Right lobe of liver (tissue), 6 donors: ENCODE data around the gene MEF2A. TPM values are rescaled to one million over a fixed set of nuclear protein-coding genes. Genes with fewer than 3 reads are reported as not detected.
"Not testable (repeated sequence)": the region's sequence is repeated elsewhere in the genome, so short reads cannot be mapped to it uniquely, and the experiment has no call there.

Experiments used
- ATAC-seq, 4 donors: fragments of 200-7000 bp; cut with Tn5 transposase; one replicate each; pipeline ENCODE4 v1.9.1; 2020; ENCODE audit warnings: mild to moderate bottlenecking in 4 of 4, moderate library complexity in 4 of 4
- DNase-seq, 3 donors: peaks; one replicate each; pipeline ENCODE4 v3.0.0-alpha.2; 2020
- H3K27ac ChIP-seq, 3 donors: fragments of 200-600 bp; one replicate each; pipeline ENCODE4 v1.8.0; 2022
- H3K27me3 ChIP-seq, 2 donors: fragments of 200-600 bp; one replicate each; pipeline ENCODE4 v1.8.0; 2022
- H3K36me3 ChIP-seq, 4 donors: fragments of 200-600 bp; sonication (generic) in 1 of 4; one replicate each; pipeline versions ENCODE4 v1.5.1 to v1.8.0; 2017 to 2022; ENCODE audit warnings: control low read depth in 1 of 4
- H3K4me1 ChIP-seq, 4 donors: fragments of 200-600 bp; sonication (generic) in 1 of 4; one replicate each; pipeline versions ENCODE4 v1.5.1 to v1.8.0; 2017 to 2022; ENCODE audit warnings: control low read depth in 1 of 4
- H3K4me3 ChIP-seq, 3 donors: fragments of 200-600 bp; one replicate each; pipeline ENCODE4 v1.8.0; 2022
- H3K9me3 ChIP-seq, 4 donors: fragments of 200-600 bp; sonication (generic) in 1 of 4; one replicate each; pipeline versions ENCODE4 v1.5.1 to v1.8.0; 2017 to 2022; ENCODE audit warnings: control low read depth in 1 of 4
- POLR2A ChIP-seq: fragments of 450-650 bp; IDR thresholded peaks from one replicate; pipeline ENCODE4 v1.6.1; 2017; ENCODE audit warnings: antibody characterized with exemption, mild to moderate bottlenecking
- WGBS: methylation state at CpG from one replicate; pipeline ENCODE4 v1.1.6; 2018; ENCODE audit warnings: low coverage, low lambda C conversion rate; ENCODE audit not compliant: insufficient coverage; ENCODE audit errors: missing lambda C conversion rate; 5-methylcytosine and 5-hydroxymethylcytosine counted together
- intact Hi-C, 2 donors: fragments of 100-400 bp; cut with DNase I; formaldehyde crosslinking; loops; one replicate each; pipeline versions ENCODE4 v1.11.2 to v1.14.1; 2022
- total RNA-seq, 6 experiments: library from RNA; depleted of rRNA in 2 of 6; stranded (reverse); fragments of >200 nt in 2 of 6; fragmentation: NEBNext Ultra II Directional in 3 of 6; extraction: Animal tissue kit (Norgen Biotek cat#: 25700) in 3 of 6; gene quantifications; one replicate each; pipeline versions ENCODE4 v1.1.0 to v1.2.4, GENCODE V29; 2016 to 2023
- TF ChIP-seq, protein P1 (sequence below), 4 donors: fragments of 200-600 bp in 3 of 4; fragments of 450-650 bp in 1 of 4; IDR thresholded peaks; one replicate each; pipeline versions ENCODE4 v1.5.1 to v1.8.0; 2016 to 2022; ENCODE audit warnings: antibody characterized with exemption in 4 of 4, mild to moderate bottlenecking in 2 of 4
- donor health status: DM: no; HTN: yes; CAD: no.
- donor health status: DM: no; HTN: no; CAD: no.
- donor health status: DM: no; HTN: no; CAD: no.
- donor health status: DM: no; HTN: yes; CAD: no.
- donor health status: DM: no; HTN: yes; CAD: no.

MEF2A gene
- total RNA-seq, 6 experiments from 2014 or later, result 20.1 to 35.5 (median 25.4) TPM

DNA sequence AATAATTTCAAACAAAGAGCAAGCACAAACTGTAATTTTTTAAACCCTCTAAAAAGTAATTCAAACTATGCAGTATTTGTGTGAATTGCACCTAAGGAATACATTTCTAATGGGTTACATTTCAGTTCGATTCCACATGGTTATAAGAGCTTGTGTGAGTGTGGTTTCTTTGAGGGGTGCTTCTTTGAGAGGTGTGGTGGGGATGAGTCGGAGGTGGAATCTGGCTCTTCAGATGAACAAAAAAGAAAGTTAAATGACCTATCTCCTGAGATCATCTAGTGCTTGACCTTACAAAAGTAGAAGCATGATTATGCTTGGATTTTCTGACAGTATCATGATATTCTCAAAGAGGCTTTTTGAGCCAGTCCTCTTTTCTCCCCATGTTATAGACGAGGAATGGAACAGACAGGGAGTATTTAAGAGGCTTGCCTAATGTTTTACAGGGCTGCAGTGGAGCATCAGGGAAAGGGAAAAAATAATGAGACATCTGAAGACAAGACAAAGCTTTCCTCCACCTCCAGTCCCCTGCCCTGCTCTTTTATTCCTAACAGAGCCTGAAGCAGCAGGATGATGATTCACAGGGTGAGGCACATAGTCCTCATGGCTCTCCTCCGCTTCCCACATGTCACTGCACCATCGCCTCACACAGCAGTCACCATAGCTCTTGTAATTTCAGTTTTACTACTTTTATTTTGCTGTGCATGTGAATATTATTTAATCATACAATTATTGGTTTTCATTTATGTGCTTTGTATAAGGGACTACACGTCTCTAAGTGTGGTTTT is 85.4 kb downstream of the MEF2A start:
- Histone ChIP-seq H3K4me3 (no peak overlapping the region), H3K9me3 (no peaks in the 10 kb centered on the region), H3K36me3 (peaks cover 0 to under 1% (median 0%) of the 10 kb centered on the region in 4 donors), H3K27ac (no peak overlapping the region), H3K4me1 (no peaks in the 10 kb centered on the region), H3K27me3 (no peaks in the 10 kb centered on the region)
- no peak for DNase-seq
- WGBS, result 91% methylated on average over 6 of the region's 6 CpGs
- intact Hi-C loops, result no loop called here
- ATAC-seq, result peak in 1 of 4 donors; percentile 22
- TF ChIP-seq POLR2A, result no peak

DNA sequence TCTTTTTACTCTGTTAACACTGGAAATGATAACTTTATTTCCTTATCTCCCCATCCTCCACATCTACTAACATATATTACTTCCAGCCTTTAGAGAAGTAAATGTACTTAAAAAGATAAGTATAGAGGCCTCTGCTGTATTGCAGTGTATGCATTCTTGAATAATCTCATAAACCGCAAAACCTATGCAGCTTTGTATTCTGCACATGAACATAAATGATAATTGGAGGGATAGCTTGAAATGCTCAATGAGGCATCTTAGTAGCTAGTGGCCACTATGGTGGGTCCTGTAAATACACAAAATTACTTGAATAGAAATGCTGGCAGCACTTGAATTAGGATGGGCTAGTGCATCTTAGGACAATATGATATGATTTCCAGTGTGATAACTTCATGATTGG is 90.4 kb downstream of the MEF2A start:
- ATAC-seq (no peak), DNase-seq (no peak)
- no peaks in the 10 kb centered on the region for H3K9me3 ChIP-seq
- no peaks in the 10 kb centered on the region for H3K4me1 ChIP-seq
- no peak overlapping the region for H3K4me3 ChIP-seq
- TF ChIP-seq POLR2A, result no peak
- TF ChIP-seq, protein P1, sequence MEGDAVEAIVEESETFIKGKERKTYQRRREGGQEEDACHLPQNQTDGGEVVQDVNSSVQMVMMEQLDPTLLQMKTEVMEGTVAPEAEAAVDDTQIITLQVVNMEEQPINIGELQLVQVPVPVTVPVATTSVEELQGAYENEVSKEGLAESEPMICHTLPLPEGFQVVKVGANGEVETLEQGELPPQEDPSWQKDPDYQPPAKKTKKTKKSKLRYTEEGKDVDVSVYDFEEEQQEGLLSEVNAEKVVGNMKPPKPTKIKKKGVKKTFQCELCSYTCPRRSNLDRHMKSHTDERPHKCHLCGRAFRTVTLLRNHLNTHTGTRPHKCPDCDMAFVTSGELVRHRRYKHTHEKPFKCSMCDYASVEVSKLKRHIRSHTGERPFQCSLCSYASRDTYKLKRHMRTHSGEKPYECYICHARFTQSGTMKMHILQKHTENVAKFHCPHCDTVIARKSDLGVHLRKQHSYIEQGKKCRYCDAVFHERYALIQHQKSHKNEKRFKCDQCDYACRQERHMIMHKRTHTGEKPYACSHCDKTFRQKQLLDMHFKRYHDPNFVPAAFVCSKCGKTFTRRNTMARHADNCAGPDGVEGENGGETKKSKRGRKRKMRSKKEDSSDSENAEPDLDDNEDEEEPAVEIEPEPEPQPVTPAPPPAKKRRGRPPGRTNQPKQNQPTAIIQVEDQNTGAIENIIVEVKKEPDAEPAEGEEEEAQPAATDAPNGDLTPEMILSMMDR (IDR thresholded peaks at IDR 0.05), result no peak
- H3K27me3 ChIP-seq, result no peaks in the 10 kb centered on the region
- H3K27ac ChIP-seq, result no peak overlapping the region
- 100% methylated on average over 1 of the region's 1 CpG for WGBS
- intact Hi-C loops, result no loop called here
- no peaks in the 10 kb centered on the region for H3K36me3 ChIP-seq

DNA sequence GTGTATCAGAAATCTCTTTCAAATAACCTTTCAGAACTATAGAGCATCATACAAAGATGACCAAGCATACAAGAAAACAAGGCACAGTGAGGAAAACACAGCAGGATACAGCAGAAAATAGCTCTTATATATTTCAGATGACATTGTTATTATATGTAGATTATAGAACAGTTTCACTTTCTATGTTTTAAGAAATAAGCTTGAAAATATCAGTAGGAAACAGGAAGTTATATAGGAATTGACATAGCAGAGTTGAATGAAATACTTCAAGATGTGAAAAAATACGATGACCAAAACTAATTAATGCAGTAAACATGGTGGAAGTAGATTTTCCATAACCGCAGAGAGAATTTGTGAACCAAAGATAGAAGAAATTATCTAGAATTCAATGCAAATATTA is 92.2 kb downstream of the MEF2A start:
- Histone ChIP-seq H3K4me3 (no peak overlapping the region), H3K27me3 (no peaks in the 10 kb centered on the region), H3K36me3 (no peaks in the 10 kb centered on the region), H3K9me3 (no peaks in the 10 kb centered on the region), H3K27ac (no peak overlapping the region), H3K4me1 (no peaks in the 10 kb centered on the region)
- DNase-seq (no peak), ATAC-seq (no peak)
- intact Hi-C loops, result no loop called here
- 66% methylated on average over 2 of the region's 2 CpGs for WGBS
- TF ChIP-seq, protein P1 (IDR thresholded peaks at IDR 0.05), result no peak
- TF ChIP-seq POLR2A, result no peak

DNA sequence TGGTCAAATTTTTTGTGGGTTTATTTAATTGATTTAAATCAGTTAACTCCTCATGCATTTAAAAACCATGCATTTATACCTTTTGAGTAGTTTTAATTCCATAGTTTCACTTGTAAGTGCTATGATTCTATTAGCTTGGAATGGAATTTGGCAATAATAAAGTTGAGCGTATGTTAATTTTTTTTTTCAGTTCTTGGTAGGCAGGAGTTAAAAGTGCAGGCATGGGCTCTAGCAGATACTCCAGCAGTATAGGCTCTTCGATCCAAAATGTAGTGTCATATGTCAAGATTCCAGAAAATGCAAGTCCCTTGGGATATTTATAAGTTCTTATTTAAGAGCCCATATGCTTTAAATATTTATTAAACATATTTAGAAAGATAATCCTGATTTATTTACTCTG is 97.1 kb downstream of the MEF2A start:
- WGBS, result 89% methylated on average over 2 of the region's 2 CpGs
- H3K9me3 ChIP-seq, result no peaks in the 10 kb centered on the region
- ATAC-seq (no peak), DNase-seq (no peak)
- no peak overlapping the region for H3K4me3 ChIP-seq
- peaks cover 0 to 8% (median 0%) of the 10 kb centered on the region in 4 donors for H3K4me1 ChIP-seq
- H3K36me3 ChIP-seq, result no peaks in the 10 kb centered on the region
- intact Hi-C loops, result no loop called here
- H3K27me3 ChIP-seq, result no peaks in the 10 kb centered on the region
- H3K27ac ChIP-seq, result no peak overlapping the region
- no peak for TF ChIP-seq POLR2A
- TF ChIP-seq, protein P1 (IDR thresholded peaks at IDR 0.05), result no peak

DNA sequence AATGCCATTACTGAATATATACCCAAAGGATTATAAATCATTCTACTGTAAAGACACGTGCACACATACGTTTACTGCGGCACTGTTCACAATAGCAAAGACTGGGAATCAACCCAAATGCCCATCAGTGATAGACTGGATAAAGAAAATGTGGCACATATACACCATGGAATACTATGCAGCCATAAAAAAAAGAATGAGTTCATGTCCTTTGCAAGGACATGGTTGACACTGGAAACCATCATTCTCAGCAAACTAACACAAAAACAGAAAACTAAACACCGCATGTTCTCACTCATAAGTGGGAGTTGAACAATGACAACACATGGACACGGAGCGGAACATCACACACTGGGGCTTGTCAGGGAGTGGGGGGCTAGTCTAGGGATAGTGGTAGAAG is 100.3 kb downstream of the MEF2A start:
- H3K27me3 ChIP-seq, H3K27ac ChIP-seq, ATAC-seq, intact Hi-C loops, H3K4me3 ChIP-seq, H3K9me3 ChIP-seq, H3K36me3 ChIP-seq, DNase-seq: not testable (repeated sequence)
- peaks cover 0 to 14% (median 0%) of the 10 kb centered on the region in 4 donors for H3K4me1 ChIP-seq
- WGBS, result 92% methylated on average over 6 of the region's 6 CpGs
